ENCODE results near the gene LRRK1. TPM values are rescaled to one million over a fixed set of nuclear protein-coding genes. Genes with fewer than 3 reads are reported as not detected.

Gene LRRK1
- total RNA-seq, 1 experiment from 2014 or later, result 1.7 TPM

GRCh38 chr15:101022876-101023275 is 103.7 kb downstream of the LRRK1 start:
- DNase-seq (ENCODE audit: low read depth), result no peak

GRCh38 chr15:101023501-101024072 is 104.4 kb downstream of the LRRK1 start:
- DNase-seq (ENCODE audit: low read depth), result no peak

GRCh38 chr15:101024073-101024695 is 105.0 kb downstream of the LRRK1 start:
- DNase-seq (ENCODE audit: low read depth), result no peak

- DNase-seq (ENCODE audit: low read depth), result no peak
Observed at GRCh38 chr15:101024706-101025500, 105.7 kb downstream of the LRRK1 start.

- no peak for DNase-seq (ENCODE audit: low read depth)
Observed at GRCh38 chr15:101025501-101025885, 106.3 kb downstream of the LRRK1 start.

- DNase-seq (ENCODE audit: low read depth), result no peak
Observed at GRCh38 chr15:101025896-101026631, 106.9 kb downstream of the LRRK1 start.

GRCh38 chr15:101026656-101027272 is 107.6 kb downstream of the LRRK1 start:
- DNase-seq (ENCODE audit: low read depth), result no peak

GRCh38 chr15:101027273-101027901 is 108.2 kb downstream of the LRRK1 start:
- no peak for DNase-seq (ENCODE audit: low read depth)

- DNase-seq (ENCODE audit: low read depth), result no peak
Observed at GRCh38 chr15:101027920-101028319, 108.8 kb downstream of the LRRK1 start.

GRCh38 chr15:101028321-101028720 is 109.2 kb downstream of the LRRK1 start:
- no peak for DNase-seq (ENCODE audit: low read depth)

GRCh38 chr15:101028772-101029438 is 109.7 kb downstream of the LRRK1 start:
- DNase-seq (ENCODE audit: low read depth), result no peak

GRCh38 chr15:101029971-101030661 is 111.0 kb downstream of the LRRK1 start:
- no peak for DNase-seq (ENCODE audit: low read depth)

GRCh38 chr15:101031213-101031612 is 112.1 kb downstream of the LRRK1 start:
- DNase-seq (ENCODE audit: low read depth), result peak; percentile 58

- DNase-seq (ENCODE audit: low read depth), result no peak
Observed at GRCh38 chr15:101033801-101034200, 114.6 kb downstream of the LRRK1 start.

- DNase-seq (ENCODE audit: low read depth), result no peak
Observed at GRCh38 chr15:101035611-101036010, 116.5 kb downstream of the LRRK1 start.

GRCh38 chr15:101036189-101036588 is 117.0 kb downstream of the LRRK1 start:
- DNase-seq (ENCODE audit: low read depth), result no peak

GRCh38 chr15:101037090-101037830 is 118.1 kb downstream of the LRRK1 start:
- DNase-seq (ENCODE audit: low read depth), result no peak

- no peak for DNase-seq (ENCODE audit: low read depth)
Observed at GRCh38 chr15:101038327-101039003, 119.3 kb downstream of the LRRK1 start.

GRCh38 chr15:101039461-101039860 is 120.3 kb downstream of the LRRK1 start:
- peak; percentile 26 for DNase-seq (ENCODE audit: low read depth)
